Measurements from ENCODE around the gene SLC39A11.

SLC39A11 gene

DNA sequence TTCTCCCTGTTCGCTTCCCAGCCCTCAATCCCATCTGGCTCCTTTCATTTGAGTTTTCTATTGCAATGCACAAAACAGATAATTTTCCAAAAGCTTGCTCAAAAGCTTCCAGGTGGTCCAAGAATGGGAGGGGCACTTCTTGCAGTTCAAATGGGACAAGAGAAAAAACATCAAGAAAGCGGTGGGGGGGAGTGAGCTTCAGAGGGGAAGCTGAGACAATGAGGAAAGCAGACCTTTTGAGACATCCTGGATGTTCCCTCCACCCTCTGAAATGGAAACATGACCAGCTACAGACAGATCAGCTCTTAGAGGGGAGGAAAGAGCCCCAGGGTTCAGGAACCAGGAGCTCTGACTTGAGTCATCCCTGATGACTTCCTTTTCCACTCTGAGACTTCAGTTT is 368.2 kb downstream of the SLC39A11 start:
- Histone ChIP-seq H3K36me3 (ENCODE audit: control insufficient read depth in 4 of 4, insufficient read depth in 4 of 4, low read length in 3 of 4) (no peaks in the 10 kb centered on the region), H3K27me3 (replicated peaks in 2 of 5; ENCODE audit: control insufficient read depth in 4 of 5, insufficient read depth in 5 of 5, low read length in 4 of 5) (no peaks in the 10 kb centered on the region), H3K9me3 (ENCODE audit: control extremely low read depth in 1 of 5, control insufficient read depth in 4 of 5, insufficient read depth in 2 of 5, low read depth in 1 of 5, low read length in 4 of 5) (no peaks in the 10 kb centered on the region), H3K4me3 (ENCODE audit: control insufficient read depth in 1 of 7, extremely low read depth in 1 of 7, insufficient read depth in 4 of 7, low read depth in 2 of 7, low read length in 6 of 7) (no peak overlapping the region), H3K27ac (ENCODE audit: insufficient read depth in 1 of 2, low read depth in 1 of 2, low read length in 2 of 2, poor library complexity in 1 of 2, severe bottlenecking in 2 of 2) (no peak overlapping the region), H3K4me1 (ENCODE audit: control extremely low read depth in 1 of 4, control insufficient read depth in 4 of 4, insufficient read depth in 4 of 4, low read length in 3 of 4) (peaks cover 6 to 55% (median 31%) of the 10 kb centered on the region in 4 experiments)
- no peak for DNase-seq
- WGBS (ENCODE audit: insufficient coverage) = no CpG with 5 or more reads among the region's 2 CpGs
- CTCF ChIA-PET = interaction anchor here (1.0 to 5.8 kb wide), 11 partner anchors 9 to 531 kb away, joined by 3 to 101 read pairs (median 4); no protein-coding TSS in a partner anchor
- POLR2A ChIA-PET = no interaction called here

DNA sequence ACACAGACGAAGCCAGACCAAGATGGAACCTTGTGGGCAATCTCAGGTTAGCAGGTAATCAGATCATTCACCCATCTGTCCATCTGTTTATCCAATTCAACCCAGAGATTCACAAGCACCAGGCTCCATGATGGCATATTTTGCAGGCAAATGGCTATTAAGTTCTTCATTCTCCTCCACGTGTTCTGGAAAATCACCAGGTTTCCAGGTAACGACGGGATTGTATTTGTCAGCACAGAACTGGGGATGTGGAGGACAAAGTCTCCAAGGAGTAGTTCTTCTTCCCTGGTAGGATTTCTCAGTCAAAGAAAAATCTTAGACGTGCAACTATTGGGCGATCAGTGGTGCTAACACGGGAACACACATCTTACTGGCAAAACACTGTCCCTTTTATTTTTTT is 368.8 kb downstream of the SLC39A11 start:
- Histone ChIP-seq H3K36me3 (ENCODE audit: control insufficient read depth in 4 of 4, insufficient read depth in 4 of 4, low read length in 3 of 4) (no peaks in the 10 kb centered on the region), H3K9me3 (ENCODE audit: control extremely low read depth in 1 of 5, control insufficient read depth in 4 of 5, insufficient read depth in 2 of 5, low read depth in 1 of 5, low read length in 4 of 5) (no peaks in the 10 kb centered on the region), H3K4me1 (ENCODE audit: control extremely low read depth in 1 of 4, control insufficient read depth in 4 of 4, insufficient read depth in 4 of 4, low read length in 3 of 4) (peaks cover 6 to 60% (median 35%) of the 10 kb centered on the region in 4 experiments), H3K27me3 (replicated peaks in 2 of 5; ENCODE audit: control insufficient read depth in 4 of 5, insufficient read depth in 5 of 5, low read length in 4 of 5) (no peaks in the 10 kb centered on the region), H3K27ac (ENCODE audit: insufficient read depth in 1 of 2, low read depth in 1 of 2, low read length in 2 of 2, poor library complexity in 1 of 2, severe bottlenecking in 2 of 2) (no peak overlapping the region), H3K4me3 (ENCODE audit: control insufficient read depth in 1 of 7, extremely low read depth in 1 of 7, insufficient read depth in 4 of 7, low read depth in 2 of 7, low read length in 6 of 7) (no peak overlapping the region)
- CTCF ChIA-PET = interaction anchor here (1.2 to 5.8 kb wide), 3 partner anchors 136 to 531 kb away, joined by 6 to 101 read pairs (median 32); no protein-coding TSS in a partner anchor
- DNase-seq = no peak
- POLR2A ChIA-PET = no interaction called here
- 95% methylated on average over 6 of the region's 7 CpGs for WGBS (ENCODE audit: insufficient coverage)

DNA sequence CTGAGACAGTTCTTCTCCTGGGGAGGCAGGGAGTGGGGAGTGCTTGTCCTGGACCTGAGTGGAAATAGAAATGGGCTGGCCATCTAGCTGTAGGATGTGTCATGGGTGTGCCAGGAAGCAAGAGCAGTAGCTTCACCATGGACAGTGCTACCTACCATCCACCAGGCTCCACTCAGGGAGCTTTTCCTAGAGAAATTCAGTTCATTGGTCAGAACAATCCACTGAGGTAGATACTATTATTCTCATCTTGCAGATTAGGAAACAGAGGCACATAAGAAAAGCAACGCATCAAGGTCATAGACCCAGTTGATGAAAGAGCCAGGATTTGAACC is 372.0 kb downstream of the SLC39A11 start:
- POLR2A ChIA-PET = no interaction called here
- WGBS (ENCODE audit: insufficient coverage) = no CpG with 5 or more reads among the region's 1 CpG
- Histone ChIP-seq H3K9me3 (ENCODE audit: control extremely low read depth in 1 of 5, control insufficient read depth in 4 of 5, insufficient read depth in 2 of 5, low read depth in 1 of 5, low read length in 4 of 5) (no peaks in the 10 kb centered on the region), H3K27ac (ENCODE audit: insufficient read depth in 1 of 2, low read depth in 1 of 2, low read length in 2 of 2, poor library complexity in 1 of 2, severe bottlenecking in 2 of 2) (no peak overlapping the region), H3K27me3 (replicated peaks in 2 of 5; ENCODE audit: control insufficient read depth in 4 of 5, insufficient read depth in 5 of 5, low read length in 4 of 5) (no peaks in the 10 kb centered on the region), H3K36me3 (ENCODE audit: control insufficient read depth in 4 of 4, insufficient read depth in 4 of 4, low read length in 3 of 4) (no peaks in the 10 kb centered on the region), H3K4me3 (ENCODE audit: control insufficient read depth in 1 of 7, extremely low read depth in 1 of 7, insufficient read depth in 4 of 7, low read depth in 2 of 7, low read length in 6 of 7) (peak overlapping the region in 1 of 7 experiments; percentile 70), H3K4me1 (ENCODE audit: control extremely low read depth in 1 of 4, control insufficient read depth in 4 of 4, insufficient read depth in 4 of 4, low read length in 3 of 4) (peaks cover 2 to 44% (median 20%) of the 10 kb centered on the region in 4 experiments)
- CTCF ChIA-PET = interaction anchor here (0.7 to 2.7 kb wide), 8 partner anchors 11 to 471 kb away, joined by 3 to 17 read pairs (median 4); no protein-coding TSS in a partner anchor
- DNase-seq = no peak

GRCh38 chr17:72719578-72720493 is 372.7 kb downstream of the SLC39A11 start:
- DNase-seq = peak; percentile 91 to 94 (median 93)
- WGBS (ENCODE audit: insufficient coverage) = 7% methylated on average over 23 of the region's 25 CpGs
- POLR2A ChIA-PET = interaction anchor here (0.6 to 0.8 kb wide), 2 partner anchors 132 to 444 kb away, joined by 4 to 5 read pairs; no protein-coding TSS in a partner anchor
- Histone ChIP-seq H3K9me3 (ENCODE audit: control extremely low read depth in 1 of 5, control insufficient read depth in 4 of 5, insufficient read depth in 2 of 5, low read depth in 1 of 5, low read length in 4 of 5) (no peaks in the 10 kb centered on the region), H3K4me1 (ENCODE audit: control extremely low read depth in 1 of 4, control insufficient read depth in 4 of 4, insufficient read depth in 4 of 4, low read length in 3 of 4) (peaks cover 2 to 43% (median 20%) of the 10 kb centered on the region in 4 experiments), H3K27me3 (replicated peaks in 2 of 5; ENCODE audit: control insufficient read depth in 4 of 5, insufficient read depth in 5 of 5, low read length in 4 of 5) (no peaks in the 10 kb centered on the region), H3K27ac (ENCODE audit: insufficient read depth in 1 of 2, low read depth in 1 of 2, low read length in 2 of 2, poor library complexity in 1 of 2, severe bottlenecking in 2 of 2) (peak overlapping the region in 1 of 2 experiments; percentile 49), H3K36me3 (ENCODE audit: control insufficient read depth in 4 of 4, insufficient read depth in 4 of 4, low read length in 3 of 4) (no peaks in the 10 kb centered on the region), H3K4me3 (ENCODE audit: control insufficient read depth in 1 of 7, extremely low read depth in 1 of 7, insufficient read depth in 4 of 7, low read depth in 2 of 7, low read length in 6 of 7) (peak overlapping the region in 6 of 7 experiments; percentile 10 to 70 (median 36))
- CTCF ChIA-PET = interaction anchor here (0.5 to 2.9 kb wide), 12 partner anchors 8 to 472 kb away, joined by 3 to 17 read pairs (median 3); no protein-coding TSS in a partner anchor

- Histone ChIP-seq H3K4me1 (ENCODE audit: control extremely low read depth in 1 of 4, control insufficient read depth in 4 of 4, insufficient read depth in 4 of 4, low read length in 3 of 4) (peaks cover 2 to 44% (median 25%) of the 10 kb centered on the region in 4 experiments), H3K36me3 (ENCODE audit: control insufficient read depth in 4 of 4, insufficient read depth in 4 of 4, low read length in 3 of 4) (no peaks in the 10 kb centered on the region), H3K27me3 (replicated peaks in 2 of 5; ENCODE audit: control insufficient read depth in 4 of 5, insufficient read depth in 5 of 5, low read length in 4 of 5) (no peaks in the 10 kb centered on the region), H3K27ac (ENCODE audit: insufficient read depth in 1 of 2, low read depth in 1 of 2, low read length in 2 of 2, poor library complexity in 1 of 2, severe bottlenecking in 2 of 2) (peak overlapping the region in 1 of 2 experiments; percentile 49), H3K4me3 (ENCODE audit: control insufficient read depth in 1 of 7, extremely low read depth in 1 of 7, insufficient read depth in 4 of 7, low read depth in 2 of 7, low read length in 6 of 7) (peak overlapping the region in 5 of 7 experiments; percentile 12 to 70 (median 47)), H3K9me3 (ENCODE audit: control extremely low read depth in 1 of 5, control insufficient read depth in 4 of 5, insufficient read depth in 2 of 5, low read depth in 1 of 5, low read length in 4 of 5) (no peaks in the 10 kb centered on the region)
- WGBS (ENCODE audit: insufficient coverage) = 59% methylated on average over 7 of the region's 8 CpGs
- CTCF ChIA-PET = interaction anchor here (1.1 to 2.9 kb wide), 8 partner anchors 8 to 465 kb away, joined by 3 to 17 read pairs (median 4); no protein-coding TSS in a partner anchor
- POLR2A ChIA-PET = interaction anchor here (0.6 to 0.8 kb wide), 2 partner anchors 131 to 445 kb away, joined by 4 to 5 read pairs; no protein-coding TSS in a partner anchor
- no peak for DNase-seq
Measured at GRCh38 chr17:72719206-72719577, 373.3 kb downstream of the SLC39A11 start.

DNA sequence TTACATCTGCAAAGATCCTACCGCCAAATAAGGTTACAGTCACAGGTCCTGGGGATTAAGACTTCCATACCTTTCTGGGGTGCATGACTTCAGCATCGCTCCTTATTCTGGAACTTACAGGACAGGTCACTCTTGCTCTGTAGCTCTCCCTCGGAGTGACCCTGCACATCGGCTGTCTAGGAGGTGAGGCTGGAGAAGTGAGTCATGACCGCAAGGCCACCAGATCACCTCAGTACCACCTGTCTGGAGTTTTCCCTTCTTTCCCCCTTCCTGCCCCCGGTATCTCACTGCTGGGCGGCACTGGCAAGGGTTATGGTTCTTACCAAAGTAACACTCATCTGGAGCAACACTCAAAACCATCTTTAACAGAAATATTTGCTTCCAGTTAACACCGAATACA is 374.8 kb downstream of the SLC39A11 start:
- Histone ChIP-seq H3K27ac (ENCODE audit: insufficient read depth in 1 of 2, low read depth in 1 of 2, low read length in 2 of 2, poor library complexity in 1 of 2, severe bottlenecking in 2 of 2) (no peak overlapping the region), H3K9me3 (ENCODE audit: control extremely low read depth in 1 of 5, control insufficient read depth in 4 of 5, insufficient read depth in 2 of 5, low read depth in 1 of 5, low read length in 4 of 5) (no peaks in the 10 kb centered on the region), H3K4me1 (ENCODE audit: control extremely low read depth in 1 of 4, control insufficient read depth in 4 of 4, insufficient read depth in 4 of 4, low read length in 3 of 4) (peaks cover 2 to 41% (median 25%) of the 10 kb centered on the region in 4 experiments), H3K27me3 (replicated peaks in 2 of 5; ENCODE audit: control insufficient read depth in 4 of 5, insufficient read depth in 5 of 5, low read length in 4 of 5) (no peaks in the 10 kb centered on the region), H3K4me3 (ENCODE audit: control insufficient read depth in 1 of 7, extremely low read depth in 1 of 7, insufficient read depth in 4 of 7, low read depth in 2 of 7, low read length in 6 of 7) (no peak overlapping the region), H3K36me3 (ENCODE audit: control insufficient read depth in 4 of 4, insufficient read depth in 4 of 4, low read length in 3 of 4) (no peaks in the 10 kb centered on the region)
- DNase-seq = no peak
- WGBS (ENCODE audit: insufficient coverage) = 100% methylated on average over 7 of the region's 8 CpGs
- ChIA-PET POLR2A (no interaction called here), CTCF (interaction anchor here (0.6 to 2.9 kb wide), 4 partner anchors 8 to 687 kb away, joined by 3 to 15 read pairs (median 4); no protein-coding TSS in a partner anchor)
